HG03095 (cell line): Measurements from ENCODE around the gene PDE4B.
"Not testable (repeated sequence)": the region's sequence is repeated elsewhere in the genome, so short reads cannot be mapped to it uniquely, and the experiment has no call there.

Experiments
- ATAC-seq: cut with Tn5 transposase; IDR thresholded peaks from one replicate; pipeline ENCODE4 v1.9.1; 2021; ENCODE audit warnings: moderate library complexity; ENCODE audit not compliant: unreplicated experiment

PDE4B gene

DNA sequence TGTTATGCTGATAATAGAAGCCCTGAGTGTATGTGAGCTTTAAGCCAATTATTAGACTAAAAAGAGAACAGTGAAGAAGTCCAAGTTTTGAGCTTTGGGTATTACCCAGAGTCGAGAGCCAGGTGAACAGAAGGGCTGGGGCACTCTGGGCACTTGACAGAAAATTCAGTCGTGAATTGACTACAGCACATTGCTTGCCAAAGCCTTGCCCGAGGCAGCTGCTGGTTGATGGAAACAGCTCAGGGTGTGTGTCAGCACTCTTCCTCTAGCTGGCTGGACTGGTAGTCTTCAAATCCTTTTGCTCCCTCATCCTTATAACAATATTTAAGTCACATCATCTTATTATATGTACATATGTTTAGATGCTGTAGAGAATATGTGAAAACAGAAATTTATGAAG is 21.3 kb downstream of the PDE4B start:
- no peak for ATAC-seq

DNA sequence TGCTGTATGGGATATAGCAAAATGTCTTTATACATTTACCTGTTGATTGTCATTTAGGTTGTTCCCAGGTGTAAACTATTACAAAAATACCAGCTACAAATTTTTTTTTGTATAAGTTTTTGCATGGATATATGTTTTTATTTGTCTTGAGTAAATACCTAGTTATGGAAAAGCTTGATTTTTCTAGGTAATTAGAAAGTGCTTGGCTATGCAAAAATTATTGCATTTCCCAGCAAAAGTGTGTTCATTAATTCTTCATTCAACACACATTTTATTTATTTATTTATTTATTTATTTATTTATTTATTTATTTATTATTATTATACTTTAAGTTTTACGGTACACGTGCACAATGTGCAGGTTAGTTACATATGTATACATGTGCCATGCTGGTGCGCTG is 22.1 kb downstream of the PDE4B start:
- no peak for ATAC-seq

DNA sequence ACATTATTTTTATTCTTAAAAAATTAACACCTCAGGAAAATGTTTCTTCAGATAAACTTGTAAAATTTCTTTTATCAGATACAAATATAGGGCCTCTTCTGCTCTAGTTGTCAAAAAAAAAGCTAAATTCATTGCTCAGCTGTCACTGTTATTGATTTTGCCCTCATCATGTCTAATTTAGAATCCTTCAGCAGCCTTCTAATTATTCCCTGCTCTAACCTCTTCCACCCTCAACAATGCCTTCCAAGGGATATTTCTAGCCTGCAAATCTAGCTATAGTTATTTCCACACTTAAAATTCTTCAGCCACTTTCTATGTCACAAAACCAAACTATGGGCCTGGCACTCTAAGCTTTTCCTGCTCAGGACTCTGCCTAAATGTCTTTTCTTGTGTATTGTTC is 25.2 kb downstream of the PDE4B start:
- ATAC-seq = no peak

DNA sequence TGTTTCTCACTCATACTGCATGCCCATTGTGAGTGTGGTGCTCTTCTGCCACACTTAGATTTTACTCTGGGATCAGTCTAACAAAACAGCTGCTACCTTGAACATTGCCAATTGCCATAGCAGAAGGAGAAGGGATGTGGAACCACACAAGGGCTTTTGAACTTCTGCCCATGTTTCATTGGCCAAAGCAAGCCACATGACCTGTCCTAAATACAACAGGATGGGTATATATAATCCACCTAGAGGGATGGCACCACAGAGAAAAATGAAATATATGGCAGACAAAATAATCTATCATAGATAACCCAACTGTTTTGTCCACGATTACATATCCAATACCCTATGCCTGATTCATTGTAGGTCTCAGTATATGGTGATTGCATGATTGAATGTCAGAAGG is 26.3 kb downstream of the PDE4B start:
- ATAC-seq = no peak

DNA sequence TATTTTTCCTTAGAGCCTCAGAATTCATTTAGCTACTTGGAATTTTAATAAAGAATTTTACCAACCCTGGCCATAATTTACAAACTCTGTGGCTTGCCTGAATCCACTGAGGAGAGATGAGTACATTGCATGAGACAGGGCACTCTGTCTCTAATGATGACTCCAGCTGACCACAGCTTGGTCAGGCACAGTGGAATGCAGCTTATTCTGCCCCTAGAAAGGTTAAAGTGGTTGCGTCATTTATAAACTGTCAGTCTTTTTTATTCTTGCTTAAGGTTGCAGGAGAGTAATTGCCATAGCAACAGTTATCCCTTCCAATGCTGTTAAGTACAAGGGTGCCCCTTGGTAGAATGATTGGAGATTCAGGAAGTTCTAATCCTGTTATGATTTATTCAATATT is 28.3 kb downstream of the PDE4B start:
- ATAC-seq = no peak

DNA sequence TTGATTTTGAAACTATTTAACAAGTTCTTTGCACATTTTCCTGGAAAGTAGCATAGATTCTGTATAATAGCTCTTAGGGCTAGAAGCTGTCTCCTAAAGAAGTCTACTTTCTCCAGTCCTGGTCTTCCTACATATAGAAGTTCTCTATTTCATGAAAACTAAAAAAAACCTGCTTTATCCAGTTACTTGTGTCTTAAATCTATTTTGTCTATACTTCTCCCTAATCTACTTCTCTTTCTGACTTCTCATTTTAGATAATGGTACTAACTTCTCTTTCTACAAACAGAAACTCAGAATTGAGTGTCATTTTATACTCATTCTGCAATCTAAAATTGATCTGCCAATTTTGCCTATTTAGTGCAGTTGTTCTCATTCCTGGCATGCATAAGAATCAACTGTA is 28.7 kb downstream of the PDE4B start:
- no peak for ATAC-seq

DNA sequence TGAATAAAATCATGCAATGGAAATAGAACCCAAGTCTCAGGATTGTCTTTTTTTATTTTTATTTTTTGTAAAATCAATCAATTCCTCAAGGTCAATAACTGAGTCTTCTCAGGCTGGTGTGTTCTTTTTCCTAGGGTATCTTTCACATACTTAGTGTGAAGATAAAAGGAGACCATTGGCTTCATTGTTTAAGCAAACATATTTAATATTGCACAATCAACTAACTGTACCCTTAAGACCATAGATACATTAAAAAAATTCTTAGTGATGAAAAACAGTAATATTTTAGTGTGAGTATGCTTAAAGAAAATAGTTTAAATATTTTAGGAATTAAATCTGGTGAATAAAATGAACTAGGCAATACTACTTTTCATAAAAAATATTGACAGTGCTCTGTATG is 31.4 kb downstream of the PDE4B start:
- ATAC-seq = no peak

DNA sequence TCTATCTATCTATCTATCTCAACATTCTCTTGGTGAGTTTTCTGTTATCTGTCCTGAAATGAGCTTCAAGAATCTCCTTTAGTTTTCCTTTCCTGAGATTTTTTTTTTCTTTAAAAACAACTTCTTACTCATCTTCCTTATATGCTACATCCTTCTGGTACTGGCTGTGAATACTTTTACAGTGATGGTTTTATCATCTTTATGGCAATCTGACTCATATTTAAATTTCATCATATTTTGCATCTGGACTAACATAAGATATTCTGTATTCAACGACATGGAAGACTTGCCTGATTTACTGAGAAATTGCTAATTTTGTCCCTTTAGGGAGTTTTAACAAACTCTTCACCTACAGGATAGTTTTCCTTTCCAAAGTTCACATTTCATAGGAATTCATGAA is 33.0 kb downstream of the PDE4B start:
- no peak for ATAC-seq

DNA sequence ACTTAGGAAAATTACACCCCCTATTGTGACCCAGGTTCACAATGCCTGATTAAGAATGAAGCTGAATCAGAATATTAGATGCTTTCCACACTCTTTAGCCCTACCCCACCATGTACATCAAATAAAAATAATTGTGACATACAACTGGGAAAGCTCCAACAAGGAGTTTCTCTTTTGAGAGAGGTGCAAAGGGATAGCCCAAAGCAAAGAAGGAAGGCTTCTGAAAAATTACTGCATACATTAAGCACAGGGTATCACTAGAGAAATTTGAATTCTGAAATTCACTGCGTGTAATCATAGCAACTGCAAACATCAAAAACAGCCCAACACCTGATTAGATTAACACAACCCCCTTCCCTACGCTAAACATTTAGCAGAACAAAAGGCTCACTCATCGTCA is 34.1 kb downstream of the PDE4B start:
- no peak for ATAC-seq

DNA sequence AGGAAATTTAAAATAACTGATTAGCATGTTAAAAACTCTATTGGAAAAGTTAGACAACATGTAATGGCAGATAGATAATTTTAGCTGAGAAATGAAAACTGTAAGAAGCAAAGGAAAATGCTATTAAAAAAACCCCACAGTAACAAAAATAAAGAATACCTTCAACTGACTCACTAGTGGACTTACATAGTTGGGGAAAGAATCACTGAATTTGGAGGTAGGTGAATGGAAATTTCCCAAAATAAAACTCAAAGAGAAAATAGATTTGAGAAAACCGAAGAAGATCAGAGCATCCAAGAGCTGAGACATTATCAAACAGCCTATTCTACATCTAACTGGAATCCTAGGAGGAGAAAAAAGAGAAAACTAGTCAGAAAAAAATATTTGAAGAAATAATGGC is 34.7 kb downstream of the PDE4B start:
- no peak for ATAC-seq

DNA sequence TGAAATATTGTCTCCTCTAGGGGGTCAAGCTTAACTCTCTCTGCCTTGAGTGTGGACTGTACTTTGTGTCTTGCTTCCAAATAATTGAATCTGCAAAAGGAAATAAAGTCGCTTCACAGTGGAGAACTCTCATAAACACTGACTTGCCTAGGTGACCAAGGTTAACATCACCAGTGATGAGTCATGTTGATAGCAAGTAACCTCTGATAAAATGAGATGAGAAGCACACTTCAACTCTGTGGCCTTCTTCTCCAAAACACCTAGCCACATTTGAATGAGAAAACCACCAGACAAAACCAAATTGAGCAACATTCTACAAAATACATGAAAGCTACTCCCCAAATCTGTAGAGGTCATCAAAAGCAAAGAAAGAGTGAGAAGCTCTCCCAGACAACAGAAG is 37.6 kb downstream of the PDE4B start:
- no peak for ATAC-seq

DNA sequence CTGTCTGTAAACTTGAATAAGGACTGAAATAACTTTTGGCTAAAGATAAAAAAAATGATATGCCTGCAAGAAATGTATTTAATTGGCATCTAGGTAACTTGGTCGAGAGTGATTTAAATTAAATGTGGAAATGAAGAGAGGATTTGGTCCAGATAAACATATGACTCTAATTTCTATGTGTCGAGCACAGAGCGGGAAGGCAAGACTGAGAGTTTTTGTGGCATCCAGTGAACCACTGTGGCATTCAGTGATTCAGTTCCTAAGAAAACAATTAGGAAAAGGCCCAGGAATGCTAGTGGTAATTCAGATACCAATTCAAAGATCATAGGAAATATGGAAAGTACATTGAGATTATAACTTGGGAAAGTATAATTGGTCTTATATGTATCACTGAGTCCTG is 39.6 kb downstream of the PDE4B start:
- ATAC-seq = no peak

DNA sequence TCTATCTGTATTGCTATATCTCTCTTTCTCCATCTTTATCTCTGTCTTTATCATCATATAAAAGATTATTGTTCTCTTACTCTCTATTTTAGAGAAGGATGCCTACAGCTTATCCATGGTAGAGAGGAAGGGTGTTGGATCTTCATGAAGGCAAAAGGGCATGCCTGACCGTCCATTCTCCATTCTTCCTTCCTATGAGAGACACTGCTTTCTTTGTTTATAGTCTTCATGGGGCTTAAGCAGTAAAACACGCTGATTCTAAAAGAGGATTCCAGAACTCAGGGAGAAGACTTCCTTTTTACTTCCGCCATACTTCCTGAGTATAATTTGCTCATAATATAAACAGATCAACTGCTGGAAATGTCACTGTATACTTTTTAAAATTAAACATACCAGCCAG is 44.0 kb downstream of the PDE4B start:
- no peak for ATAC-seq

DNA sequence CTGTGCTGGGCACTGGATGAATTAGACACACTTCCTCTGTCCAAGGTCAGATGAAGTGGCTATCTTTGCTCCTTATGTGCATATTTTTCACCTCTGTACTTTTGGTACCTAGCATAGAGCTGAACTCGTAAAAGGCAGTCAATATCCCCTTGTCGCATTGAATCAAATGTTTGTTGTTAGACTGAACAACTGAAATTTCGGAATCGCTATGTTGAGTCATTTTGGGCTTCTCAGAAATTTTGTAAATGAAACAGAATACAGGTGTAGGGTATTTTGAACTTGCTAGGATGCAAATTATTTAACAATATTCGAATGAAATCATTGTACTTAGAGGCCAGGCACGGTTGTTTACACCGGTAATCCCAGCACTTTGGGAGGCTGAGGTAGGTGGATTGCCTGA is 48.0 kb downstream of the PDE4B start:
- ATAC-seq = no peak

DNA sequence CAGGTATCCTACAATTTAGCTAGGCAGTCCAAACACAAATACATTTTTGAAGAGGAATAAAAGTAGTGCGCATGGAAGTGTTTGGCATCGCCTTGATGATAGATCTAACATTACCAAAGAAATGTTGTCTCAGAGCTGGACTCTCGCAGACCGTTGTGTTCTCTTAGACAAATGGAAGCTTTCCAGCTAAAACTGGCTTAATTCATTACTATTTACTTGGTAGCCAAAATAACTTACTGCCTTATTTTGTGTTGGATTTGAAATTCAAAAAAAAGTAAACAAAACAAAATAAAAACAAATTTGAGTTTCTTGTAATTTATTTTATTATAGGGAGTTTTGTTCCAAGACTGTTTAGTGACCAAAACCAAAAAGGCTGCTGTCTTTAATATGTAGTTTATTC is 51.6 kb downstream of the PDE4B start:
- no peak for ATAC-seq

DNA sequence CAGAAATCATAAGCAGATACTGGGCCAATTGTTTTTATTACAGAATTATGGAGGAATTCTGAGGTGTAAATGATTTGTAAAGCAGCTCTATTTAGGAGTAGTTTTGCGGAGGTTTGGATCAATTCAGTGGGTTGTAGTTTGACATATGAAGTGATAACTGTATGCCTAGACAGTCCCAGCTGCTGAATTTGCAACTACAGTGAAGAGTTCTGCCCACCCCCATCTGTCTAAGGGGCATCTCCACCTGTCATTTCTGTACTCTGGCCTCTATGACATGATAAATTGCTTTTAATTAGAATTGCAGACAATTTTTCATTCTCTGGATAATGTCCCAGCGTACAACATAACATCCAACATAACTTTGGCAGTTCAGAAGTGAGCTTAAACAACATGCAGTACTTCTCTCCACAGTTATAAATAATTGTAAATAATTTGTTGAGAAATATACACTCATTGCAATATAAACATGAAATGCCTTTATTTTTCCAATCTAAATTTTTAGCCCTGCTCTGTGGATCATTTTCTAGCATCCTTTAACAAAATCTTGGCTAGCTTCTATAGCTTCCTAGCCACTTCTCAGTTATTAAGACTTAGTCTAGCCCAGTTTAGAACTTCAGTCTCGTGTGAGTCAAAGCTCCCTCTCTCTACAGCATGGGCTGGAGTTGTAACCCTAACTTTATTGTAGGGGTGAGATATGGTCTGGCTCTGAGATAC is 52.3 kb downstream of the PDE4B start:
- ATAC-seq = no peak

DNA sequence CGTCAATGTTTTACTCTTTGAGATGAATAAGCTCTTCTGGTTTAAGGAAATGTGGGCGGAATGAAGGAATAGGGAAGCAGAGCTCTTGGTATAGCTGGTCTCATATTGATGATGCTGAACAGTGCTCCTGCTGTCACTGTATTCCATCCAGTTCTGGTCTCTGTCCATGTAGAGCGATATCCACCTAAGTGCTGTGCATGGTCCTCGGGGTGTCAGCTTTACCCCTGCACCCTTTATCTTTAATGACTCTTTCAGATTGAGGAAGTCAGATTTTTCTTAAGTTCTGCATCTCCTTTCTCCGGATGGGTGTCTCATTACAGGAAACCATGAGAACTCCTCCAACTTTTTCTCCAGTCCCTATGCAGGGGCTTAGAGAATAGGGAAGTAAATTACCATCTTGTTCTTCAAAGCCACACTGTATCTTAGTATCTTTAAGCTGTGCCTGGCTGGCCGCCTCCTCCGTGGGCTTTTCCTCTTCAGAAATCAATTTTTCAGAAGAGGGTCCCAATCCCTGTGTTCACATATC is 52.9 kb downstream of the PDE4B start:
- no peak for ATAC-seq

DNA sequence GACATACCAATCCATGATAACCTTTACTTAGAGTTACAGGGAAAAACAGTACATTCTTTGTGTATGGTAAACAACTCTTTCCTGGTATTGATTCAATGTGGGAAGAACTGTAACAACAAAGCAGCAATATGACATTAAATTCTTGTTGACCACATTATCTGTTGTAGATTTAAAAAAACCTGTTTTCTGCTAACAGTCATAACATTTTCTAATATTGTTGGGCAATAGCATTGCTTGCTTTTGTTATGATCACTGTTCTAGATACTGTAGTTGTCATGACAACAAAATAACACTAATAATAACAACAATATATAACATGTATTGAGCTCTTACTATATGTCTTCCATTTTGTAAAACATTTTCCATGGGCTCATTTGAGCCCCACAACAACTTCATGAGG is 54.2 kb downstream of the PDE4B start:
- no peak for ATAC-seq

DNA sequence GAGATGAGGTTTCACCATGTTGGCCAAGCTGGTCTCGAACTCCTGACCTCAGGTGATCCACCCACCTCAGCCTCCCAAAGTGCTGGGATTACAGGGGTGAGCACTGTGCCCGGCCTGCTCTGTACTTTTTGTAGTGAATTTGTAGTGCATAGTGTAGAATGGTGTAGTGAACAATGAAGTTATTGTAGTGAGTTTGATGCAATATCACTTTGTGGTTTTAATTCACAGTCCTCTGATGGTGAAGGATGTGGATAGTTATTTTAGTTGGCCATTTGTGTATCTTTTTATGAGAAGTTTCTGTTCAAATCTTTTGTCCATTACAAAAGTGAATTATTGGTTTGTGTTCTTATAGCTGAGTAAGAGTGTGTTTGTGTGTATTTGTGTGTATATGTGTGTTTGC is 57.6 kb downstream of the PDE4B start:
- no peak for ATAC-seq

DNA sequence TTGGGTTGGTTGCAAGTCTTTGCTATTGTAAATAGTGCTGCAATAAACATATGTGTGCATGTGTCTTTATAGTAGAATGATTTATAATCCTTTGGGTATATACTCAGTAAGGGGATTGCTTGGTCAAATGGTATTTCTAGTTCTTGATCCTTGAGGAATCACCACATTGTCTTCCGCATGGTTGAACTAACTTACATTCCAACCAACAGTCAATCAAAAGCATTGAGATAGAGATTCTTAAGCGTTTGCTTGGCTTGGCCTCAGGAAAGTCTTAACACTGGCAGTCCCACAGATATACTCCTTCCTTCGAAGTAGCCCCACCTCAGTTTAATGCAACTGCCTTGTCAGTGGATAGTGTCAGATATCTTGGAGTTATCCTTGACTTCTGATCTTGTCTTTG is 63.9 kb downstream of the PDE4B start:
- not testable (repeated sequence) for ATAC-seq

DNA sequence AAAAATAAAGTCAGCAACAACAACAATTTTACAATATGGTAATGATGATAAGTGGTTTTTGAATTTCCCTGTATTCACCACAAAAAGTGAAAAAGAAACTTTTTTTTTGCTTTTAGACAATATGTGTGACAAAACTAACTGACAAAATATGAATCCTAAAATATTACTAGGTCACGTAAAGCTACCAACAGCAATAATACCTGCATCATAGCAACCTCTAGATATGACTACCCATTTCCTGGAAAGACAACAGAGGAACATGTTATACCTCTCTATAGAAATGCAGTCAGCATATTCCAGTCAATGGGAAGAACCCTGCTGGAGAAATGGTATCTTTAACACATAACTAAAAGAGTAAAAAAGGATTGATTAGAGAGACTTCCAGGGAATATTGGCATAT is 73.7 kb downstream of the PDE4B start:
- no peak for ATAC-seq

DNA sequence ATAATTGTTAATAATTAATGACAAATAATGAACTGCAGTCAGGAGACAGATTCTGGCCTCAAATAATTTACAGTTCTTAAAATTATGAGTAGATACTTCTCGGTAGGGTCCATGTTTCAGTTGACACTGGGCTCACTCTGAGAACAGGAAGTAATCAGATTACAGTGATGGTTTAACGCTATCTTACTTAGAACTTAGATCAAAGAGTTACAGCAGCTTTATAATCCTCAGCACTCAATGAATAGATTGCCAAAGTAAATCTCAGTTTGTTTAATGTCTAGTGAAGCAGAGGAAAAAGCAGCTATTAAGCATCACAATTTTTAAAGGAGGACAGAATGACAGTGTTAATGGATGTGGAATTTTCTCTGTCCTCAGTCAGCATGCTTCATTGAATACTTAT is 79.6 kb downstream of the PDE4B start:
- no peak for ATAC-seq

DNA sequence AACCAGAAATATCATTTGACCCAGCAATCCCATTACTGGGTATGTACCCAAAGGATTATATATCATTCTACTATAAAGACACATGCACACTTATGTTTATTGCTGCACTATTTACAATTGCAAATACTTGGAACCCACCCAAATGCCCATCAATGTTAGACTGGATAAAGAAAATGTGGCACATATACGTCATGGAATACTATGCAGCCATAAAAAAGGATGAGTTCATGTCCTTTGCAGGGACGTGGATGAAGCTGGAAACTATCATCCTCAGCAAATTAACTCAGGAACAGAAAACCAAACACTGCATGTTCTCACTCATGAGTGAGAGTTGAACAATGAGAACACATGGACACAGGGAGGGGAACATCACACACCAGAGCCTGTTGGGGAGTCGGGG is 85.6 kb downstream of the PDE4B start:
- not testable (repeated sequence) for ATAC-seq
